ENCODE measurements around the gene TBX6. TPM values are rescaled to one million over a fixed set of nuclear protein-coding genes. Genes with fewer than 3 reads are reported as not detected.

The TBX6 gene
- total and polyA plus RNA-seq, 12 donors, result 0.28 to 1.7 (median 0.57) TPM

GRCh38 chr16:30054451-30054850 lies 37.3 kb downstream of the TBX6 start:
- Histone ChIP-seq H3K27me3 (no peaks in the 10 kb centered on the region), H3K9me3 (no peaks in the 10 kb centered on the region), H3K4me1 (peaks cover 4 to 24% (median 9%) of the 10 kb centered on the region in 9 donors), H3K4me3 (no peak overlapping the region), H3K36me3 (peaks cover 0 to 5% (median 0%) of the 10 kb centered on the region in 9 donors), H3K27ac (no peak overlapping the region)
- intact Hi-C loops (cut with DNase I), result loop anchor here in 2 of 10 donors (5.0 kb wide), 1 partner anchor 43 kb away; the partner anchor contains the start of gene YPEL3 (in 2 of the 2)
- ATAC-seq (no peak), DNase-seq (no peak)
- TF ChIP-seq CTCF (IDR thresholded peaks at IDR 0.05), result no peak
- WGBS, 2 donors, result 72 to 76% methylated on average over 8 of the region's 8 CpGs

DNA sequence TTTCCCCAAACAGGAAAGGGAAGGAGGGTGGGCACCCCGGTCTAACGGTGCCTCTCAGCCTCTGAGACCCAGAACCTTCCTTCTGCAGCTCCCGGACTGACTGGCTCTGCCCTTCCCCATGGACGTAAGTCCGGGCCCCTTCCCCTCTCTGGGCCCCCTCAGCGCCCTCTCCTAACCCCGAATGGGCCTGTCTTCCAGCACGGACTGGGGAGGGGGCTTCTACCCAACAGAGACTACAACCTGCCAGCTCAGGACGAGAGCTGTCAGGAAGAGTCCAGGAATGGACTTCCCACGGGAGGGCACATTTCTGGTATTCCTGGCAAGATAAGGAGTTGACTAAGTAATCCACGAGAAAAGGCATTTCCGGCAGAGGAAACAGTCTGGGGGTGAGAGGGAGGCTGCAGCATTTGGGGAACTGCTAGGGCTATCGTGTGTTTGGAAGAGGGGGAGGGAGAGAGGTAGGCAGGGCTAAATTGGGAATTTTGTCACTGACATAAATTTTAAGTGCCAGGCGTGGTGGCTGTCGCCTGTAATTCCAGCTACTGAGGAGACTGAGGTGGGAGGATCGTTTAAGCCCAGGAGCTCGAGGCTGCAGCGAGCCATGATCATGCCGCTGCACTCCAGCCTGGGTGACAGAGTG lies 38.2 kb downstream of the TBX6 start:
- Histone ChIP-seq H3K4me3 (peak overlapping the region; percentile 37 to 87 (median 78)), H3K27ac (peak overlapping the region in 5 of 10 donors; percentile 29 to 80 (median 50)), H3K27me3 (no peaks in the 10 kb centered on the region), H3K36me3 (no peaks in the 10 kb centered on the region), H3K4me1 (peaks cover 4 to 24% (median 9%) of the 10 kb centered on the region in 9 donors), H3K9me3 (no peaks in the 10 kb centered on the region)
- DNase-seq, result no peak
- no peak for TF ChIP-seq CTCF (IDR thresholded peaks at IDR 0.05)
- intact Hi-C loops (cut with DNase I), result loop anchor here in 3 of 10 donors (2.0 to 5.0 kb wide), 2 partner anchors 43 to 44 kb away; partner anchors contain the start of gene YPEL3 (in 3 of the 3)
- peak in 7 of 8 donors; percentile 24 to 48 (median 36) for ATAC-seq
- WGBS, 2 donors, result 4 to 5% methylated on average over 19 of the region's 19 CpGs

DNA sequence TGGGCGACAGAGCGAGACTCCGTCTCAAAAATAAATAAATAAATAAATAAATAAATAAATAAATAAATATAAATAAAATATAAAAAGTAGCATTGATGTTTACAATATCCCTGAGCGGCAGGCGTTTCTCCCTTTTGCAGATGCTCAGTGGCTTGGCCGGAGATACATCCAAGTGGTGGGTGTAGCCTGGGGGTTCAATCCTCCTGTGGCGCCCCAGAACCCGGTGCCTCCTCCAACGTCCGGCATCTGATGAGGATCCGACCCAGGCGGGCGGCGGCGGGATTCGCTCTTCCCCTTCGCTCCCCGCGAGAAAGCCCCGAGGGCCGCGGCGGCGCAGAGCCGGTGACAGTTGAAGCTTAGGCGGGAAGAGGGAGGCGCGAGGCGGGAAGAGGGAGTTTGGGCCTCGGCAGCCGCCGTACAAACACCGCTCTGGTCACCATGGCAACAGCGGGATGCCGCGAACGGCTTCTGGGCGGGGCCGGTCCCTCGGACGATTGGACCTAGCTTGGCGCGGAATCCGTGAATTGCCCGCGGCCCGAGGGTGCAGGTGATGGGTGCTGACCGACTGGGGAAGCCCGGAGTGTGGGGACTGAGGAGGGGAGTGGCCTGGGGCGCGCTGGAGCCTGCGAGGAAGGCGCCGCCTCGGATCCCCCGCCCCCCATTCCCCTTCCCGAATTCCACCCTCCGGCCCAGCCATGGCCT lies 38.9 kb downstream of the TBX6 start:
- intact Hi-C loops (cut with DNase I), result loop anchor here in 3 of 10 donors (2.0 to 5.0 kb wide), 2 partner anchors 44 kb away; partner anchors contain the start of gene YPEL3 (in 3 of the 3)
- Histone ChIP-seq H3K36me3 (no peaks in the 10 kb centered on the region), H3K4me3 (peak overlapping the region; percentile 37 to 87 (median 78)), H3K9me3 (no peaks in the 10 kb centered on the region), H3K27me3 (no peaks in the 10 kb centered on the region), H3K27ac (peak overlapping the region in 5 of 10 donors; percentile 29 to 80 (median 51)), H3K4me1 (peaks cover 4 to 24% (median 9%) of the 10 kb centered on the region in 9 donors)
- no peak for TF ChIP-seq CTCF (IDR thresholded peaks at IDR 0.05)
- WGBS, 2 donors, result 5% methylated on average over 56 to 58 of the region's 58 CpGs
- ATAC-seq, result peak; percentile 91 to 97 (median 96)
- DNase-seq, result peak; percentile 94 to 96

GRCh38 chr16:30051518-30051917 lies 40.2 kb downstream of the TBX6 start:
- Histone ChIP-seq H3K4me3 (no peak overlapping the region), H3K36me3 (no peaks in the 10 kb centered on the region), H3K9me3 (no peaks in the 10 kb centered on the region), H3K4me1 (peaks cover 4 to 24% (median 9%) of the 10 kb centered on the region in 9 donors), H3K27ac (no peak overlapping the region), H3K27me3 (no peaks in the 10 kb centered on the region)
- TF ChIP-seq CTCF (IDR thresholded peaks at IDR 0.05), result no peak
- intact Hi-C loops (cut with DNase I), result loop anchor here in 2 of 10 donors (5.0 kb wide), 1 partner anchor 46 kb away; the partner anchor contains the start of gene YPEL3 (in 2 of the 2)
- ATAC-seq (no peak), DNase-seq (no peak)
- WGBS, 2 donors, result 88% methylated on average over 3 of the region's 3 CpGs

Data from heart right ventricle (tissue), 16 donors.